Peyer's patch (tissue), 4 donors: ENCODE data around the gene SYNE1. TPM values are rescaled to one million over a fixed set of nuclear protein-coding genes. Genes with fewer than 3 reads are reported as not detected.

Experiments
- DNase-seq, 3 donors: peaks; one replicate each; pipeline ENCODE4 v3.0.0-alpha.2; 2017 to 2019
- H3K27ac ChIP-seq, 4 donors: fragments of 200-600 bp; sonication (generic); one replicate each; pipeline ENCODE4 v1.5.1; 2016 to 2019
- H3K27me3 ChIP-seq, 2 donors: fragments of 200-600 bp; sonication (generic); one replicate each; pipeline ENCODE4 v1.5.1; 2019
- H3K36me3 ChIP-seq, 3 donors: fragments of 200-600 bp; sonication (generic); one replicate each; pipeline ENCODE4 v1.5.1; 2016 to 2019
- H3K4me1 ChIP-seq, 4 donors: fragments of 200-600 bp; sonication (generic); one replicate each; pipeline ENCODE4 v1.5.1; 2016 to 2019
- H3K4me3 ChIP-seq, 4 donors: fragments of 200-600 bp; sonication (generic); 1 replicate in 3 of 4; 2 replicates in 1 of 4; pipeline ENCODE4 v1.5.1; 2016 to 2019; ENCODE audit warnings: mild to moderate bottlenecking in 1 of 4
- H3K9me3 ChIP-seq, 4 donors: fragments of 200-600 bp; sonication (generic); one replicate each; pipeline ENCODE4 v1.5.1; 2016 to 2019; ENCODE audit warnings: mild to moderate bottlenecking in 1 of 4
- POLR2A ChIP-seq, 2 donors: fragments of 450-650 bp; IDR thresholded peaks; one replicate each; pipeline ENCODE4 v1.5.1; 2017; ENCODE audit warnings: antibody characterized with exemption in 2 of 2, mild to moderate bottlenecking in 2 of 2, moderate library complexity in 2 of 2
- small RNA-seq, 2 donors: library from RNA; depleted of rRNA; stranded (forward); fragments of <200 nt; gene quantifications; one replicate each; pipeline ENCODE3, GENCODE V24; 2016
- total RNA-seq, 4 donors: library from RNA; depleted of rRNA; stranded (reverse); fragments of >200 nt; gene quantifications; one replicate each; pipeline ENCODE4 v1.1.0, GENCODE V29; 2016
- TF ChIP-seq, protein P1 (sequence below), 6 experiments: fragments of 450-650 bp in 4 of 6; fragments of 200-600 bp in 2 of 6; sonication (generic) in 1 of 6; IDR thresholded peaks; one replicate each; pipeline ENCODE4 v1.5.1; 2017 to 2019; ENCODE audit warnings: antibody characterized with exemption in 6 of 6, mild to moderate bottlenecking in 3 of 6, moderate library complexity in 1 of 6

SYNE1 gene
- total RNA-seq, 4 donors from 2014 or later, result 23.1 to 245 (median 34.8) TPM

DNA sequence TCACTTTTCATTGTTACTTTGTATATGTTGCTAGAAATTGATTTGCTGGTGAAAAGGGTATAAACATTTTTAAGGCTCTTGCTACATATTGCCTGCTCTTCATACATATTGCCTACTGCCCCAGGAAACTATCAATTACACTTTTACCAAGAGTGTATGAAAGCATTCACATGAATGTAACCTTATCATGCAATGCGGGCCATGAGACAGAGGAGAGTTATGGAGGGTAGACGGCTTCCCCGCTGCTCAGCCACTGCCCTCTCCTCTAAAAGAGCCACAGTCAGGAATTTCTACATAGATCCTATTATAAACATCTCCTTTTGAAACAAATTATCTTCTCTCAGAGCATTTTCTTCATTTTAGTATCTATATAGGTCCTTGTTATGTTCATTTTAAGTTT, 565.3 kb downstream of the SYNE1 start:
- H3K9me3 ChIP-seq, result no peaks in the 10 kb centered on the region
- no peaks in the 10 kb centered on the region for H3K27me3 ChIP-seq
- no peak for TF ChIP-seq POLR2A (IDR thresholded peaks at IDR 0.05)
- TF ChIP-seq, protein P1, sequence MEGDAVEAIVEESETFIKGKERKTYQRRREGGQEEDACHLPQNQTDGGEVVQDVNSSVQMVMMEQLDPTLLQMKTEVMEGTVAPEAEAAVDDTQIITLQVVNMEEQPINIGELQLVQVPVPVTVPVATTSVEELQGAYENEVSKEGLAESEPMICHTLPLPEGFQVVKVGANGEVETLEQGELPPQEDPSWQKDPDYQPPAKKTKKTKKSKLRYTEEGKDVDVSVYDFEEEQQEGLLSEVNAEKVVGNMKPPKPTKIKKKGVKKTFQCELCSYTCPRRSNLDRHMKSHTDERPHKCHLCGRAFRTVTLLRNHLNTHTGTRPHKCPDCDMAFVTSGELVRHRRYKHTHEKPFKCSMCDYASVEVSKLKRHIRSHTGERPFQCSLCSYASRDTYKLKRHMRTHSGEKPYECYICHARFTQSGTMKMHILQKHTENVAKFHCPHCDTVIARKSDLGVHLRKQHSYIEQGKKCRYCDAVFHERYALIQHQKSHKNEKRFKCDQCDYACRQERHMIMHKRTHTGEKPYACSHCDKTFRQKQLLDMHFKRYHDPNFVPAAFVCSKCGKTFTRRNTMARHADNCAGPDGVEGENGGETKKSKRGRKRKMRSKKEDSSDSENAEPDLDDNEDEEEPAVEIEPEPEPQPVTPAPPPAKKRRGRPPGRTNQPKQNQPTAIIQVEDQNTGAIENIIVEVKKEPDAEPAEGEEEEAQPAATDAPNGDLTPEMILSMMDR (IDR thresholded peaks at IDR 0.05), result no peak
- DNase-seq, result no peak
- no peaks in the 10 kb centered on the region for H3K4me1 ChIP-seq
- no peak overlapping the region for H3K27ac ChIP-seq
- no peaks in the 10 kb centered on the region for H3K36me3 ChIP-seq
- no peak overlapping the region for H3K4me3 ChIP-seq

Small RNA genes lying within 50 kb of the gene (small RNA-seq; reads per million reads assigned to genes)
- 0 reads per million in 2 donors for gene RNA5SP223

Other genes with a start within 250 kb of the SYNE1 start
- gene MYCT1, start 60.5 kb upstream of the SYNE1 start, total RNA-seq, result 10 to 100 TPM in 1 of 4 donors, 1 to 10 TPM in 3; 4.0 to 11.0 (median 4.9) TPM
- 10 to 100 TPM in 3 of 4 donors, 1 to 10 TPM in 1; 5.8 to 22.4 (median 12.7) TPM for gene VIP, start 113.4 kb upstream of the SYNE1 start, total RNA-seq